HCT116 (cell line): Measurements from ENCODE around the gene SH3BGR.

Experiments used
- CTCF ChIP-seq, 3 experiments: fragments of 200-600 bp in 1 of 3; sonication (generic) in 1 of 3; IDR thresholded peaks in 2 of 3; conservative IDR thresholded peaks in 1 of 3; 2 replicates each; pipeline ENCODE4 v1.5.1; 2012 to 2017; ENCODE audit warnings: low read depth in 2 of 3, low read length in 2 of 3, antibody characterized with exemption in 1 of 3, borderline replicate concordance in 1 of 3, control low read depth in 1 of 3, mild to moderate bottlenecking in 1 of 3, mixed read lengths in 1 of 3, mixed run types in 1 of 3, moderate library complexity in 1 of 3; ENCODE audit not compliant: insufficient read depth in 1 of 3
- EZH2 ChIP-seq: fragments of 200-600 bp; sonication (generic); IDR thresholded peaks from 2 replicates; pipeline ENCODE4 v1.6.1; 2017; ENCODE audit warnings: antibody characterized with exemption, mixed run types
- FOSL1 ChIP-seq: IDR thresholded peaks from 2 replicates; pipeline ENCODE4 v1.6.1; 2012; ENCODE audit warnings: low read depth
- POLR2A ChIP-seq: IDR thresholded peaks from 2 replicates; pipeline ENCODE4 v1.7.0; 2011; ENCODE audit warnings: borderline replicate concordance; ENCODE audit not compliant: insufficient read depth, insufficient read length; ENCODE audit errors: extremely low read depth
- POLR2AphosphoS5 ChIP-seq: IDR thresholded peaks from 2 replicates; pipeline ENCODE4 v1.6.1; 2011; ENCODE audit warnings: mild to moderate bottlenecking, low read depth, low read length, moderate library complexity

- TF ChIP-seq CTCF (IDR thresholded peaks at IDR 0.05 in 2 of 3, conservative IDR thresholded peaks at IDR 0.05 in 1 of 3; ENCODE audit: borderline replicate concordance in 1 of 3, insufficient read depth in 1 of 3, low read depth in 2 of 3, low read length in 2 of 3) (no peak), POLR2A (no peak), EZH2 (no peak), POLR2AphosphoS5 (no peak), FOSL1 (no peak)
These were observed 21.8 kb upstream of the SH3BGR start for GRCh38 chr21:39430016-39430415.
